ENCODE measurements around the gene SERPINA12.

The SERPINA12 gene

DNA sequence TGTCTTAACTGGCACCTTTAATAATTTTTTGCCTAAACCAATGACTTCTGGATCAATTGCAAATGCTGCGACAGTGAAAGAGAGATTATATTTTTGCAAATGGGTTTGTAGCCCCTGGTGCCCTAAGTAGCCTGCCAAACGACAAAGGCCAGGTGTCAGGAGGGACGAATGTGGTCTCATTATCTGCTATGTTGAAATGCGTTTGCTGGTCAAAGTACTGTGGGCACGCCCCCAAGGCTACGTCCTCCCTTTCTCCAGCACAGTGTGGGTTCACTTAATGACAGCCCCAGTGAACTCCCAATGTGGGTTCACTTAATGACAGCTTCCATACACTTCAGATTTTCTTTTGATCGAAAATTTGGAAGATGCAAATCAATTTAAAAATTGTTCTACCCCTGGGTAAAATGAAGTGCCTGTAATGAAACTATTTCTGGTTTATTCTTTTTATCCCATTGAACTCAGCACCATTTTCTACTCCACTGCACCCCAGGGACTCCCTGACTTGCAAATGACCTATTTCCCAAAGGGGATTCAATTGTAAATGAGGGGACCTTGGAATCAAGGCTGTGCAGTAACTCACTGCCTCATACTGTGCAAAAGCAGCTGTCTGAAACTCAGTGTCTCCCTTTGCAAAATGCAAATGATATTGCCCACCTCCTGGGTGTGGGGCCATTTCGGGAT, 58.0 kb downstream of the SERPINA12 start:
- Histone ChIP-seq H3K27ac (replicated peaks) (no peak overlapping the region), H3K4me3 (replicated peaks; ENCODE audit: insufficient read depth, low read length) (no peak overlapping the region), H3K27me3 (ENCODE audit: insufficient read depth, poor library complexity, severe bottlenecking) (peaks cover 11% of the 10 kb centered on the region)
- TF ChIP-seq, protein P1, sequence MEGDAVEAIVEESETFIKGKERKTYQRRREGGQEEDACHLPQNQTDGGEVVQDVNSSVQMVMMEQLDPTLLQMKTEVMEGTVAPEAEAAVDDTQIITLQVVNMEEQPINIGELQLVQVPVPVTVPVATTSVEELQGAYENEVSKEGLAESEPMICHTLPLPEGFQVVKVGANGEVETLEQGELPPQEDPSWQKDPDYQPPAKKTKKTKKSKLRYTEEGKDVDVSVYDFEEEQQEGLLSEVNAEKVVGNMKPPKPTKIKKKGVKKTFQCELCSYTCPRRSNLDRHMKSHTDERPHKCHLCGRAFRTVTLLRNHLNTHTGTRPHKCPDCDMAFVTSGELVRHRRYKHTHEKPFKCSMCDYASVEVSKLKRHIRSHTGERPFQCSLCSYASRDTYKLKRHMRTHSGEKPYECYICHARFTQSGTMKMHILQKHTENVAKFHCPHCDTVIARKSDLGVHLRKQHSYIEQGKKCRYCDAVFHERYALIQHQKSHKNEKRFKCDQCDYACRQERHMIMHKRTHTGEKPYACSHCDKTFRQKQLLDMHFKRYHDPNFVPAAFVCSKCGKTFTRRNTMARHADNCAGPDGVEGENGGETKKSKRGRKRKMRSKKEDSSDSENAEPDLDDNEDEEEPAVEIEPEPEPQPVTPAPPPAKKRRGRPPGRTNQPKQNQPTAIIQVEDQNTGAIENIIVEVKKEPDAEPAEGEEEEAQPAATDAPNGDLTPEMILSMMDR (IDR thresholded peaks at IDR 0.05; ENCODE audit: insufficient read depth, low read length): no peak
- no peak for TF ChIP-seq POLR2AphosphoS5 (IDR thresholded peaks at IDR 0.05; ENCODE audit: low read depth)
- DNase-seq (ENCODE audit: low read depth in 1 of 2, low spot score in 1 of 2): no peak

DNA sequence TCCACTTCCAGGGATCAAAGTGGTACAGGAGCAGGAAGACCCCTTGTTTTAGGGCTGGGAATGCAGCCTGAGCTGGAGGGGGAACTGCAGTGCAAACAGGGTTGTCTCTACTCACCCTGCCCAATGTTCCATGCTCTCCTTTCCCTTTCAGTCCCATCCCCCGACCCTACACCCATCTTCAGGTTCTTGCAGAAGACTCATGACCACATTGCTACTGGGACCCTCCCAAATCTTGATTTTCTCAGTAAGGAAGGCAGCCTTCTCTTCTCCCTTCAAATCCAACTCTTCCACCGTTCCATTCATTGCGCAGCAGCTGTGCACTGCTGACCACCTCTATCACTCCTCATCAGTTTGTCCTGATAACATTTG, 58.6 kb downstream of the SERPINA12 start:
- TF ChIP-seq SPI1 (IDR thresholded peaks at IDR 0.05; ENCODE audit: borderline replicate concordance, low read depth) (no peak), GABPA (IDR thresholded peaks at IDR 0.05; ENCODE audit: low read depth) (no peak), POLR2AphosphoS5 (IDR thresholded peaks at IDR 0.05; ENCODE audit: low read depth) (no peak)
- TF ChIP-seq, protein P2, sequence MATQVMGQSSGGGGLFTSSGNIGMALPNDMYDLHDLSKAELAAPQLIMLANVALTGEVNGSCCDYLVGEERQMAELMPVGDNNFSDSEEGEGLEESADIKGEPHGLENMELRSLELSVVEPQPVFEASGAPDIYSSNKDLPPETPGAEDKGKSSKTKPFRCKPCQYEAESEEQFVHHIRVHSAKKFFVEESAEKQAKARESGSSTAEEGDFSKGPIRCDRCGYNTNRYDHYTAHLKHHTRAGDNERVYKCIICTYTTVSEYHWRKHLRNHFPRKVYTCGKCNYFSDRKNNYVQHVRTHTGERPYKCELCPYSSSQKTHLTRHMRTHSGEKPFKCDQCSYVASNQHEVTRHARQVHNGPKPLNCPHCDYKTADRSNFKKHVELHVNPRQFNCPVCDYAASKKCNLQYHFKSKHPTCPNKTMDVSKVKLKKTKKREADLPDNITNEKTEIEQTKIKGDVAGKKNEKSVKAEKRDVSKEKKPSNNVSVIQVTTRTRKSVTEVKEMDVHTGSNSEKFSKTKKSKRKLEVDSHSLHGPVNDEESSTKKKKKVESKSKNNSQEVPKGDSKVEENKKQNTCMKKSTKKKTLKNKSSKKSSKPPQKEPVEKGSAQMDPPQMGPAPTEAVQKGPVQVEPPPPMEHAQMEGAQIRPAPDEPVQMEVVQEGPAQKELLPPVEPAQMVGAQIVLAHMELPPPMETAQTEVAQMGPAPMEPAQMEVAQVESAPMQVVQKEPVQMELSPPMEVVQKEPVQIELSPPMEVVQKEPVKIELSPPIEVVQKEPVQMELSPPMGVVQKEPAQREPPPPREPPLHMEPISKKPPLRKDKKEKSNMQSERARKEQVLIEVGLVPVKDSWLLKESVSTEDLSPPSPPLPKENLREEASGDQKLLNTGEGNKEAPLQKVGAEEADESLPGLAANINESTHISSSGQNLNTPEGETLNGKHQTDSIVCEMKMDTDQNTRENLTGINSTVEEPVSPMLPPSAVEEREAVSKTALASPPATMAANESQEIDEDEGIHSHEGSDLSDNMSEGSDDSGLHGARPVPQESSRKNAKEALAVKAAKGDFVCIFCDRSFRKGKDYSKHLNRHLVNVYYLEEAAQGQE (IDR thresholded peaks at IDR 0.05; ENCODE audit: insufficient replicate concordance, low read depth): no peak
- TF ChIP-seq, protein P1 (IDR thresholded peaks at IDR 0.05; ENCODE audit: insufficient read depth, low read length): no peak
- no peak for DNase-seq (ENCODE audit: low read depth in 1 of 2, low spot score in 1 of 2)
- Histone ChIP-seq H3K27ac (replicated peaks) (no peak overlapping the region), H3K27me3 (ENCODE audit: insufficient read depth, poor library complexity, severe bottlenecking) (peaks cover 11% of the 10 kb centered on the region), H3K4me3 (replicated peaks; ENCODE audit: insufficient read depth, low read length) (no peak overlapping the region)

DNA sequence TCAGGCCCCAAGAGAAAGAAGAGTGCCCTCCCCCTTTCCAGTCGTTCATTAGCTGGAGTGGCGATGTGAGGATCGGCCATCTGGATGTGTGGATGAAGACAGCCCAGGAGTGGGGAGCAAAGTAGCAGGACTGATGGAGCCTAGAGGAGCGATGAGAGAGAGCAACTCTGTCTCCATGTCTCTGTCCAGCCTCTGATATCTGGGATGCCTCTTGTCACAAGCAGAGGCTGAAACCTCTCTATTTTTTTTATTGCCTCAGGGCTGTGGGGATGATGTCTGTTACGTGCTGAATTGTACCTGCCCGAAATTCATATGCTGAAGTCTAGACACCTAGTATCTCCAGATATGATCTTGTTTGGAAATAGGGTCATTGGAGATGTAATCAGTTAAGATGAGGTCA, 59.3 kb downstream of the SERPINA12 start:
- no peak for DNase-seq (ENCODE audit: low read depth in 1 of 2, low spot score in 1 of 2)
- H3K27ac ChIP-seq (replicated peaks): no peak overlapping the region
- TF ChIP-seq POLR2AphosphoS5 (IDR thresholded peaks at IDR 0.05; ENCODE audit: low read depth) (no peak), GABPA (IDR thresholded peaks at IDR 0.05; ENCODE audit: low read depth) (no peak), SPI1 (IDR thresholded peaks at IDR 0.05; ENCODE audit: borderline replicate concordance, low read depth) (no peak)
- TF ChIP-seq, protein P2 (IDR thresholded peaks at IDR 0.05; ENCODE audit: insufficient replicate concordance, low read depth): no peak
- TF ChIP-seq, protein P1 (IDR thresholded peaks at IDR 0.05; ENCODE audit: insufficient read depth, low read length): no peak
- no peak overlapping the region for H3K4me3 ChIP-seq (replicated peaks; ENCODE audit: insufficient read depth, low read length)
- peaks cover 9% of the 10 kb centered on the region for H3K27me3 ChIP-seq (ENCODE audit: insufficient read depth, poor library complexity, severe bottlenecking)

All from HL-60 (cell line).